Activated T-cell treated with anti-CD3 and anti-CD28 coated beads for 48 hours (primary cell): Measurements from ENCODE around the gene ATP11A.
A peak's percentile ranks its signal among the peaks of the same experiment; 100 is the strongest.
"Not testable (repeated sequence)": the region's sequence is repeated elsewhere in the genome, so short reads cannot be mapped to it uniquely, and the experiment has no call there.

Experiments
- DNase-seq: peaks from one replicate; pipeline ENCODE4 v3.0.0-alpha.2; 2020; ENCODE audit warnings: low read depth

ATP11A gene

DNA sequence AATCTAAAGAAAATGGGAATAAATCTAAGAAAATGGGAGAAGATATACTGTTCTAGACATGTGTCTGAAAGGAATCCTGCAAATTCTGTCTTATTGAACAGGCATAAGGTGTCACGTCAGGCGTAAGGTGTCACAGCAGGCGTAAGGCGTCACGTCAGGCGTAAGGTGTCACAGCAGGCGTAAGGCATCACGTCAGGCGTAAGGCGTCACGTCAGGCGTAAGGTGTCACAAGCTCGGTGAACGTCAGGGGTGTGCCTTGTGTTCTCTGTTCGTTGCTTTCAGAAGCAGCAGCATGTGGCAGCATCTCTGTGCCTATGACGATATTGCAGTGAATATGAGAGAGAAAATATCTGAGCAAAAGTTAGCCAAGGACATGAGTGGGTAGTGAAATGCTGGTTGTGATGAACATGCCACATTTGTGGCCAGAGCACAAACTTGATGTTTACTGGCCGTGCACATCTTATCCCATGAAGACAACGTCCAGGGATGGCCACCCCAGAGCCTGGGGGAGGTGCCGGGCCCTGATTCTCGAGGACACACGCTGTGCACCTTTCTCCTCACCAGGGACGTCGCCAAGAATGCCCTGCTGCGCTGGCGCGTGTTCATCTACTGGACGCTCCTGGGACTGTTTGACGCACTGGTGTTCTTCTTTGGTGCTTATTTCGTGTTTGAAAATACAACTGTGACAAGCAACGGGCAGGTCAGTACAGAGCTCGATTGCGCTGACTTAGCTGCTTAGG lies 172.2 kb downstream of the ATP11A start:
- no peak for DNase-seq

DNA sequence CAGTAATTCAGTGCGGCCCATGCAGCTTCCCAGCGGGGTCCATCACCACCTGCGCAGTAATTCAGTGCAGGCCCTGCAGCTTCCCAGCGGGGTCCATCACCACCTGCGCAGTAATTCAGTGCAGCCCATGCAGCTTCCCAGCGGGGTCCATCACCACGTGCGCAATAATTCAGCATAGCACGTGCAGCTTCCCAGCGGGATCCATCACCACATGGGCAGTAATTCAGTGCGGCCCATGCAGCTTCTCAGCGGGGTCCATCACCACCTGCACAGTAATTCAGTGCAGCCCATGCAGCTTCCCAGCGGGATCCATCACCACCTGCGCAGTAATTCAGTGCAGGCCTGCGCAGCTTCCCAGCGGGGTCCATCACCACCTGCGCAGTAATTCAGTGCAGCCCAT lies 173.5 kb downstream of the ATP11A start:
- DNase-seq: not testable (repeated sequence)

DNA sequence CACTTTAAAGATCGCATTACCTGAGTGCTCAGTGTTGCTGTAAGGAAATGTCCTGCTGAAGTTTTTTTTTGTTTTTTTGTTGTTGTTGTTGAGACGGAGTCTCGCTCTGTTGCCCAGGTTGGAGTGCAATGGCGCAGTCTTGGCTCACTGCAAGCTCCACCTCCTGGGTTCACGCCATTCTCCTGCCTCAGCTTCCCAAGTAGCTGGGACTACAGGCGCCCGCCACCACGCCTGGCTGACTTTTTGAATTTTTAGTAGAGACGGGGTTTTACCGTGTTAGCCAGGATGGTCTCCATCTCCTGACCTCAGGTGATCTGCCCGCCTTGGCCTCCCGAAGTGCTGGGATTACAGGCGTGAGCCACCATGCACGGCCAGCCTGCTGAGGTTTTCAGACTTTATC lies 175.6 kb downstream of the ATP11A start:
- DNase-seq: not testable (repeated sequence)

DNA sequence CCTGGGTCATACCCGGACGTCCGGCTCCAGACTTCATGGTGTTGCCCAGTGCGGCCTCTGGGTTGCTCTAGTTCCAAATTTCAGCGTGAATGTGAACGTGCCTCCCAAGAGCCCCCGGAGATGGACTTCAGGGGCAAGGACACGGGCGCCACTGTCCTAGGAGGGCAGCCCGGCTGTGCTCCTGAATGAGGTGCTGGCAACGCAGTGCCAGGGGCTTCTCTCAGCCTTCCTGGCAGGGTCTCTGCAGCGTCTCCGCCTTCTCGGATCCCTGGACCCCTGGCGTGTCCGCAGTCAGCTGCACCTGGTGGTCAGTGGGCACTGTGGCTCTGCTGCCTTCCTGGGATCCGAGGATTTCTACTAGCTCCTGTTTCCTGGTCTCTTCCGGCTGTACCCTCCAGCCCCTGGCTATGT lies 177.5 kb downstream of the ATP11A start:
- DNase-seq: no peak

DNA sequence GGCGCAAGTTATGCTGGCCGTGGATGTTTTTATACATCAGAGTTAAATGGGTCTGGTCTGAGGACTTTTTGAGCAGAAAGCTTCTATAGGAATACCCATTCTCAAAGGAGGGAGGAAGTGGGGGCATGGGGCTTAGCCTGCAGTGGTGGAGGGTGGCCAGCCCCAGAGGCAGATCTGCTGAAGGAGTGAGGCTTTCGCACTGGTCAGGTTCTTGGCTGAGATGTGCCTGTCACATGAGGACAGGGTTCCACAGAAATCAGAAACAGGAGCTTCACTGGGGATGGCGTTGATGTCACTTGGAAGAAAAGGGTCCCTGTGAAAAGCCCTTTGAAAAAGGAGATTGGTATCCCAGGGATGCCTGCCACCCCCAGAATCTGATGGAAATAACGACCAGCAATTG lies 178.5 kb downstream of the ATP11A start:
- no peak for DNase-seq

DNA sequence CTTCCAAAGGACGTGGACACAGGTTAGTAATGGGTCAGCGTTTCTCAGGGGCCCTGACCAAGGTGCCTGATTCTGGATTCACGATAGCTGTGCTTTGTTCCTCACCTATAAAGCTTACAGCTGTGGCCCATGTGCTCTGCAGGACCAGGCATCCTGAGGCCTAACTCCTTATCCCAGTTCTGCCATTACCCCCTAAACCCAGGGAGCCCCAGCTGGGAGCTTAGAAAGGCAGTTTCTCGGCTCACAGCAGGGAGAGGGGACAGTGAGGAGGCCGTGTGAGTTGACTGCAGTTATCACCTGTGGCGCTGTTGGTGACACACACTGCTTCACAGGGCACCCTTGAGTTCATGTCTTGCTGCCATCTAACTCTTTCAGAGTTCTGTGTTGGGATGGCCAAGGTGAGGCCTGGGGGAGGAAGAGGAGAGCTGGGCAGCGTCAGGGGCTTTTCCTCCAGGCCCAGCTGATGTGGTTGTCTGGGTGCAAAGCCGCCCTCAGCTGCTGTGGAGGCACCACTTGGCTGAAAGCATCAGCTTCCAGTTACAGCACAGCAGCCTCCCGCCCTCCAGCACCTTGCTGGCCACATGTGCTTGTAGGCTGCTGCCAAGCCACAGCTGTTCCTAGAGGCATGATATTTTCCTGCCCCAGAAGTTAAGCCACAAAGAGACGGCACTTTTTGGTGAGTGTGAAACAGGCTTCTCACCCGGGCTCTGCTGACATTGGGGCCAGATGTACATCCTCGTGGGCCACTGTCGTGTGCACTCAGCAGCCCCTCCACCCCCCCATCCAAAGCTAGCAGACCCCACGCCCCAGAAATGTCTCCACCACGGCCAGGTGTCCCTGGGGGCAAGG lies 179.6 kb downstream of the ATP11A start:
- no peak for DNase-seq

DNA sequence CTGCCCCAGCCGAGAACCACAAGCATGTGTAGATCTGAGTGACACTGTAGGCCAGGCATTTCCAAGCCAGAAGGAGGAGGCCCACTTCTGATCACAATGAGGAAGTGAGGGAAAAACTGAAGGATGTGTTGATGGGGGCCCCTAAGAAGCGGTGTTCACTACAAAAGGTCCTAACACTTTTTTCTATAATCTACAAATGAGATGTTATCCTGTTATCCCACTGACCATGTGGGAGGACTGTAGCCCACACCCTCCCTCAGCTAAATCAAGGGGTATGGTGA lies 180.2 kb downstream of the ATP11A start:
- no peak for DNase-seq

DNA sequence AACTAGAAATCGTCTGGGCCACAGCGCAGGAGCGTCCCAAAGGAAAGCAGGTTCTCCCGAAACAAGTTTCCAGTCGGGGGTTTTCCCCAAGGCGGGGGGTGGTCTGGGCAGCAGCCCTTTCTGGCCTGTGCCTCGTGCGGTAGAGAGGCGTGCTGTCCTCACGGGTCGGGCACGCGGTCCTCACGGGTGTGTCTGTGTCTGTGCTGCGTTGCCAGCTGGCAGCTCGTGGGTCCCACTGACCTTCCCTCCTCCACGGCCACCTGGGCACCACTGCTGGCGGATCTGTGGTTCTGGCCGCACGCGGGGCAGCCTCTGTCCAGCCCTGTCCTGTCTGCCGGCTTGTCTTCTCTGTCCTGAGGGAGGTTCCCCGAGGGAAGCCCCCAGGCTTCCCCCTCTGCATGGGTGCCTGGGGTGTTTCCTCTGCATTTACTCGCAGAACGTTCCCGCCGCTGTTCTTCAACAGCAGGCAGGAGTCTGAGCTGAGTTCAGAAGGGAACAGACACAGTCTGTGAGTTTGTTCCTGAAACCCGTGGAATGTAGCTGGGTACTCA lies 181.0 kb downstream of the ATP11A start:
- DNase-seq: no peak

DNA sequence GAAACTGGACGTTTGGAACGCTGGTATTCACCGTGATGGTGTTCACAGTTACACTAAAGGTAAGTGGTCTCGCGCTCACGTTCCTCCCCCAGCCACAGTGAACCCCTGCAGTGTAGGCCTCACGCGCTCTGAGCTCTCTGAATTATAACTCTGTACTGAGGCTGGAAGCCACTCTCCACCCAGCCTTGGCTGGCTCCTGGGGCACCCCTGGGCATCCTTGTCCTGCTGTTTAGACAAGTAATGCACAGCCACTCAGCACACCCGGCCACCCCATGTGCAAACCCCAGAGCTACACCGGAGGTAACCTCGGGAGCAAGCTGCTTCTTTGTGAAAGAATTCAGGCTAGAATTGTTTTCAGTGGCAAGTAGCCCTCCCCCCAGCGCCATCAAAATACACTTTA lies 181.9 kb downstream of the ATP11A start:
- no peak for DNase-seq

DNA sequence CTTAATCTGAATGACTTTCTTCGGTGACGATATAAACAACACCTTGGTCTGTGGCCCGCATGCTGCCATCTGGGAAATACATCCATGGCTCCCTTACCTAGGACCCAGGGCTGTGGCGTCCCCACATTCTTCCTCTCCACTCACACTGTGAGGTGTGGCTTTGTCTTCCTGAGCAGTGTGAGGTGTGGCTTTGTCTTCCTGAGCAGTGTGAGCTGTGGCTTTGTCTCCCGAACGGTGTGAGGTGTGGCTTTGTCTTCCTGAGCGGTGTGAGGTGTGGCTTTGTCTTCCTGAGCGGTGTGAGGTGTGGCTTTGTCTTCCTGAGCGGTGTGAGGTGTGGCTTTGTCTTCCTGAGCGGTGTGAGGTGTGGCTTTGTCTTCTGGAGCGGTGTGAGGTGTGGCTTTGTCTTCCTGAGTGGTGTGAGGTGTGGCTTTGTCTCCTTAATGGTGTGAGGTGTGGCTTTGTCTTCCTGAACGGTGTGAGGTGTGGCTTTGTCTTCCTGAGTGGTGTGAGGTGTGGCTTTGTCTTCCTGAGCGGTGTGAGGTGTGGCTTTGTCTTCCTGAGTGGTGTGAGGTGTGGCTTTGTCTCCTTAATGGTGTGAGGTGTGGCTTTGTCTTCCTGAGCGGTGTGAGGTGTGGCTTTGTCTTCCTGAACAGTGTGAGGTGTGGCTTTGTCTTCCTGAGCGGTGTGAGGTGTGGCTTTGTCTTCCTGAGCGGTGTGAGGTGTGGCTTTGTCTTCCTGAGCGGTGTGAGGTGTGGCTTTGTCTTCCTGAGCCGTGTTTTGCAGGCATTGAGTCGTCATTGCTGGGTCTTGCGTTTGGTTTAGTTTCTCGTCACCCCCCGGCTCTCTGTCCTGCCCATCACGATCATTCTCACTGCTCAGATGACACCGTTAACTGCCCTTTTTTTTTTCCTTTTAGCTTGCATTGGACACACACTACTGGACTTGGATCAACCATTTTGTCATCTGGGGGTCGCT lies 183.1 kb downstream of the ATP11A start:
- peak; percentile 29 for DNase-seq

DNA sequence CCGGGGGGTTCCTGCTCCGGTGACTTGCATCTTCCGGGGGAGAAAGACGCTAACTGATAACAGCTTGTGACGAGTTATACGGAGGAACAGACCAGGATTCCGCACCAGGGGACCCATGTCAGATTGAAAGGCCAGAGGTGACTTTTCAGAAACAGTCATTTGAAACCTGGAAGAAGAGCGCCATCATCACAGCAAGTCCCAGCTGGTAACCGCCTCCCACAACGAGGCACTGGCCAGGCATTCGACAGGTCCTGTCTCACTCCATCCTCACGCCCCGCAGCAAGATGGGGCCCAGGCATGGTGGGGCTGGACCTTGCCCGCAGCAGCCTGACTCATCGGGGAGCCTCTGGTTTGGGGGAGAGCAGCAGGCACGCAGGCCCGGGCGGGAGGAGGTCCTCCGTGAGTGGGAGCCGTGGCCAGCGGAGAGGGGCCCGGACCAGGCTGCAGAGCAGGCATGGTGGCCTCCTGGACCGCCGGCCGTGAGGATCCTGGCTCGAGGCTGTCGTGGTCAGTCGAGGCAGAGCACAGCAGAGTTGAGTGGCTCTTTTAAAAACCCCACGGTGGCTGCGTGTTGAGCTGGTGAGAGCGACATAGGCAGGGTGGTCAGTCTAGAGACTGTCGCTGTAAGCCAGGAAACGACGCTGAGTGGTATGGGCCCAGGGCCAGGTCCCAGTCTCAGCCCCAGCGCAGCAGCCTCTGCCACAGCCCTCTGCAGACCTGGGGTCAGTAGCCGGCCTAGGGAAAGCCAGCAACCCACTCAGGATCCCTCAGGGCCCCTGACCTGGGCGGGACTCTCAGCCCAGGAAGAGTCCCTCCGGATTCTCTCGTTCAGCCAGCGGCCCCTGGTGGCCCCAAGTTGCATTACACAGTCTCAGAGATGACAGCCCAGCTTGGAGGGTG lies 184.3 kb downstream of the ATP11A start:
- peak; percentile 66 for DNase-seq

DNA sequence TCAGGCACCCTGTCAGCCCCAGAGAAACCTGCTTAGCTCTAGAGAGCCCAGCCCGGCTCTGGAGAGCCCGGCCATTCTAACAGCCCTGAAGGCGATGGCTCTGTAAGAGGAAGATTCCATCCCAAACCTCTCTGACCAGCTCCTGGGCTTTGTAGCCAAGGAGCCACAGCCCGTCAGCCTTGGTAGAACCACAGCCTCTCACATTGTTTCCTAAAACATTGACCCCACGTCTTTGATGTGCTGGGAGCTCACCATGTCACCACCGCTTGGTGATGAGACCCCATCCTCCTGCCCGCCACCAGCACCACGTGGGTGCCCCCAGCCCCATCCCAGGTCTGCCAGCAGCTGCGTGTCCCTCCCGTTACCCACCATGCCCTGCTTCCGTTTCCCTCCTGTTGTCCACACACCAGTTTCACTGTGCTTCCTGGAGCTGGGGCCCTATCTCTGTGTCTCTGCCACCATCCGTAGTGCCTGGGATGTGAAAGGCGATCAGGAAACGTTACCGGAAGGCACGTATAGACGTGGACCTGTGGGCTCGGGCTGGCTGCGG lies 185.0 kb downstream of the ATP11A start:
- DNase-seq: no peak

DNA sequence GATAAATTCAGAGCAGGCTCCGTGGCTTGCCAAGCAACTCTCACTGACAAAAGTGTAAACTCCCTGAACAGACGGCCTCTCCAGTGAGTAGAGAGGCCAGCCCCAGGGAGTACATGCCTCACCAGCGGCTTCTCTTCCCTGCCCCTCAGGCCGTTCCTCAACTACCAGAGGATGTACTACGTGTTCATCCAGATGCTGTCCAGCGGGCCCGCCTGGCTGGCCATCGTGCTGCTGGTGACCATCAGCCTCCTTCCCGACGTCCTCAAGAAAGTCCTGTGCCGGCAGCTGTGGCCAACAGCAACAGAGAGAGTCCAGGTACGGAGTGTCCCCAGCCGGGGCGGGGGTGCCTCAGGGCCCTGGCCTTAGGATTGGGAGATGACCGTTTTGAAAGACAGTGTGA lies 185.8 kb downstream of the ATP11A start:
- DNase-seq: no peak

DNA sequence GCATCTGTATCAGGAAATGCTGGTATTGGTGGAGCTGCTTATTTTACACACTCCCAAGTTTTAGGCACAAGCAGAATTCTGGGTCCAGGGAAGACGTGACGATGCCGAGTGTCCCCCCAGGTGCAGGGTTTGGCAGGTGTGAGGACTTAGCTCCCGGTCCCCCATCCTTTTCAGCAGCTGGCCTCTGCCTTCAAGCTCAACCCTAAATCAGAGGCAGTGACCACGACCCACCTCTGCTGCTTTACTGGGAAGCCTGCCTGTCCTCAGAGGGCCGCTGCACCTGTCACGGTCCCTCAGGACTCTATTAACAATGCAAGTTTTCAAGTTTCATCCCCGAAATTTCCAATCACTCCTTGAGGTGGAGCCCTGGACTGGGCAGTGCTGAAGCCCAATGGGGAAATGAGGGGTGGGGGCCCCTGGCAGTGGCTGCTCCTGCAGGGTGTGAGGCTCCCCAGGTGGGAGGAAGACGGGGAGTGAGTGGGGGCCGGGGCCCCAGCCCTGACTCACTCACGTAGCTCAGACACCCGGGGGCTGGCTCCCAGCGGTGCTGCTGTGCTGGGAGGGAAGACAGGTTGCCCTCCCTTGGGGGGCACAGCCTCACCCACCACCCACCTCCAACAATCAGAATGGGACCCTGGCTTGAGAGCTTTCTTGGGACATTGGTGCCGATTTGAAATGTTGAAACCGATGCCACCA lies 186.6 kb downstream of the ATP11A start:
- DNase-seq: no peak

DNA sequence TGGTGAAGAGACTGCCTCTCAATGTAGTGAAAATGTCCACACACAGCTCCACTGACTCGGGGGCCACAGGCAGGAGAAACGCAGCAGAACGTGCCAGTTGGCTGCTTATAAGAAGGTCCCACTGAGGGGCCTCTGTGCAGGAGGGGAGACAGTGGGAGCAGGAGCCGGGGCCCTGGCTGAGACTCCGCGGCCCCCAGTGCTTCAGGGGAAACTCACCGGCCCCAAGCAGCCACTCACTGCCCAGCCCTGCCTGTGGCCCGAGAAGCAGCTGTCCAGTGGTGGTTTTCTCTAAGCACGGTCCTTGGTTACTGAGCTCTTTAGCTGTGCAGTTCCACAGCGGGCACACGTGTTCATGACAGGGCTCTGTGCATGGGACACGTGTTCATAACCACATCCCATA lies 187.2 kb downstream of the ATP11A start:
- no peak for DNase-seq

DNA sequence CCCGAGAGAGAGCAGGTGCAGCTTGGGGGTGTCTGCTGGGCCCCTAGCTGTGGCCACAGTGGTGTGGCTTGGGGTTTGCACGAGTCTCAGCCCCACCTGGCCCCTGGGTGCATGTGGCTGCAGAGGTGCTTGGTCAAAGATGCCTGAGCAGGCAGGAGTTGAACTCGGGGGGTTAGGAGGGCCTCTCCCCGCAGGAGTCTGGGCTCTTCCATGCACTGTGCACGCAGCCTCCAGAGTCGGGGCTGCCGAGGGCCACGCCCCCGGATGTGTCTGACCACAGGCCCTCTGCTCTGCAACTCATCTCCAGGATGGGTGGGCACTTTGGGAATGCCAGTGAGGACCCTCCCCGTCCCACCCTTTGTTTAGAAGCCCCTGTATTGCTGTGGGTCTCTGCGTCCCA lies 187.7 kb downstream of the ATP11A start:
- DNase-seq: no peak

DNA sequence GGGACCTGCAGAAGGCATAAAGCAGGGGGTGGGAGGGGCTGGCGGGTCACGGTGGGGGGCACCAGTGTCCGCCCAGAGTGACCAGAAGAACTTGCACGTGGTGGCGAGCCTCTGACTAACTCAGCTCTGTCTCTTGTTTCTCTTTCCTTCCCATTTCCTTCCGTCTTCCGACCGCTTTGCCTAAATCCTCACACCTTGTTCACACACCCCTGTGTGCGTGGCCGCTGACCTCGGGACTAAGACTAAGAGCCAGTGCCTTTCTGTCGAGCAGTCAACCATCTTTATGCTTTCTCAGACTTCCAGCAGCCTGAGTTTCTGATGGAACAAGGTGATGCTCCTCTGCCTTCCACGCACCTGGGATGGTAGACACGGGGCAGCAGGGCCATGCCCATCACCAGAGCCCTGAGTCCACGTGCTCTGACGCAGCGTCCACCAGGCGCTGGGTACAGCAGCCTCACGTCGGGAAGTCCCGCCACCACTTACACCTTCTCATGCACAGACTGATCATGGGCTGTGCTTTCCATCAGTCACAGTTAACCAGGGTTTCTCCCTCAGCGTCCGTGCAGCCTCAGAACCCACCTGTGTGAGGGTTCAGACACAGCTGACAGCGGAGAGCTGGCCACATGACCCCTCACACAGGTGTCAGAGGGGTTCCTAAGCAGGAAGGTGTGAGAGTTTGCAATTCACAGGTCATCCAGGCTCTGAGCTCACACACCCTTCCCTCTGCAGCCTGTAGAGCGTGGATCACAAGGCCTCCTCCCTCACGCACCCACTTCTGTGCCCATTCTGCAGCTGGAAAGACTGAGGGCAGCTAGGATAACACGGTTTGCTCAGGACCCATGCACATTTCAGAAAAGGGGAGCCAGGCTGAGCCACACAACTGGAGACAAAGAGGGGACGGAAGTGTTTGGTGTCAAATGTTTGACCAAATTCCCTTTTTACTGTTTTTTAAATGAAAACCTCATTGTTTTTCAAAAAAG lies 188.4 kb downstream of the ATP11A start:
- DNase-seq: no peak

DNA sequence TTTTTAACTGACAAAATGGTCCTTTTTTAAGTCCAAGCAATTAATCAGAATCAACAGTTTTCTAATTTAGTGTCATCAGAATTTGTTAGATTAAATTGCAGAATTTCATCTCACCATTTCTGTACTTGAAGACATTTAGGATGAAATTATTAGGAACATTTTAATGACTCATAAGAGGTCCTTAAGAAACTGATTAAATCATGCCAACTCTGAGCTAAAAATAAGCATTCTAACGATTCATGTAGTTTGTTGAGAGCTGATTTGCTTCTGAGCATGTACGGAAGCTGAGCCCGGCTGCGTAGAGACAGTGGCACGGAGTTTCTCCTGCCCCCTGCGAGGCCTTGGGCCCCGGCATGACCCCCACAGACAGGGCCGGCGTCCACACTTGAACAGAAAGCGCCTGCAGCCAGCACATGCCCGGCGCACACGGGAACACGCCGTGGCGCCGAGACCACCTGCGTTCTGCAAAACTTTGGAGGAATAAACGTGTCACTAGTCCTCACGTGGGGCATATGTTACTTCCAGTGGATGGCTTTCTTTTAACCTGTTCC lies 189.5 kb downstream of the ATP11A start:
- no peak for DNase-seq

DNA sequence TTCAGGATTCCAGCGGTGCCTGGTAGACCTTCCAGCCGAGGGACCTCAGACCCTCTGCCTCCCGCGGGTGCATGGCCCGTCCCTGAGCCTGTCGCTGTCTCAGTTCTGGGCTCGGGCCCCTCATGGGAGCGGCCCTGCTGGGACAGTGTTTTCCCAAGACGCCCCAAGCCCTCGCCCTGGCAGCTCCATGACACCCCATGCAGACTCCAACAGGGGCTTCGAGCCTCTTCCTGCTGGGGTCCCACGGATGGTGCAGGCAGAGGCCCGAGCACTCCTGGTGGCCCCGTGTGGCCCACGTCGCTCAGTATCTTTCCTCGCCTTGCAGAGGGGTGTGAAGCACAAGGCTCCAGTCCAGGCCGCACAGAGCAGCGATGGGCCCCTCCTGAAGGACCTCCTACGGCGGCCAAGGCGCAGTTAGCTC lies 190.4 kb downstream of the ATP11A start:
- no peak for DNase-seq
